K562 (cell line): Measurements from ENCODE around the gene ZNF154. TPM values are rescaled to one million over a fixed set of nuclear protein-coding genes. Genes with fewer than 3 reads are reported as not detected.

ENCODE experiments used
- ATAC-seq: fragments of 200-7000 bp; cut with Tn5 transposase; 3 replicates; pipeline ENCODE4 v1.9.1; 2020; ENCODE audit warnings: moderate library complexity
- BruUV-seq: library from RNA; stranded (reverse); fragments of 400-500 nt; replicated peaks from 2 replicates; lab custom pipeline; 2021; lab: Mats Ljungman, UMichigan
- CTCF ChIA-PET: fragments of 300-600 bp; formaldehyde crosslinking; extraction: SDS; loops from one replicate; lab custom pipeline; 2021; ENCODE audit warnings: low intra/inter-chr PET ratio; lab: Yijun Ruan, JAX
- POLR2A ChIA-PET: fragments of 300-600, 350-650 bp; sonication (Branson Sonifier 250); formaldehyde crosslinking; extraction: SDS; loops from one replicate; lab custom pipeline; 2021; ENCODE audit warnings: antibody characterized with exemption, inconsistent platforms; lab: Yijun Ruan, JAX
- DNase-seq, 4 experiments: peaks; one replicate each; pipeline versions ENCODE4 v3.0.0 to v3.0.0-alpha.2; 2011 to 2018; ENCODE audit warnings: low spot score in 3 of 4, mixed read lengths in 3 of 4; ENCODE audit errors: extremely low read depth in 1 of 4
- FAIRE-seq: peaks from 2 replicates; lab custom pipeline; 2011; peaks lifted over from hg19 to GRCh38; lab: Jason Lieb, UNC
- H2AFZ ChIP-seq: 2 replicates; pipeline ENCODE4 v1.6.0; 2011; ENCODE audit warnings: low read depth, low read length, control low read depth, inconsistent platforms
- H3K27ac ChIP-seq: fragments of 200-600 bp; 3 replicates; pipeline ENCODE4 v1.8.0; 2011; ENCODE audit warnings: low read depth, mild to moderate bottlenecking, control low read depth, inconsistent platforms, low read length, moderate library complexity, mixed read lengths; ENCODE audit errors: extremely low read depth
- H3K27me3 ChIP-seq, 2 experiments: fragments of 300-600 bp in 1 of 2; 2 replicates in 1 of 2; 3 replicates in 1 of 2; pipeline versions ENCODE4 v1.6.0 to v1.8.0; 2011; ENCODE audit warnings: inconsistent platforms in 2 of 2, low read length in 2 of 2, mild to moderate bottlenecking in 1 of 2, mixed read lengths in 1 of 2, moderate library complexity in 1 of 2; ENCODE audit not compliant: control insufficient read depth in 2 of 2, insufficient read depth in 2 of 2
- H3K36me3 ChIP-seq: fragments of 300-600 bp; 3 replicates; pipeline ENCODE4 v1.8.0; 2011; ENCODE audit warnings: mild to moderate bottlenecking, low read length, inconsistent platforms; ENCODE audit not compliant: control insufficient read depth, insufficient read depth
- H3K4me1 ChIP-seq, 2 experiments: fragments of 200-600 bp in 1 of 2; replicated peaks in 1 of 2; 2 replicates in 1 of 2; 3 replicates in 1 of 2; pipeline versions ENCODE4 v1.5.1 to v1.8.0; 2011; ENCODE audit warnings: inconsistent platforms in 2 of 2, low read length in 2 of 2, mild to moderate bottlenecking in 1 of 2, mixed read lengths in 1 of 2, moderate library complexity in 1 of 2; ENCODE audit not compliant: control insufficient read depth in 2 of 2, insufficient read depth in 2 of 2
- H3K4me2 ChIP-seq: 2 replicates; pipeline ENCODE4 v1.6.1; 2011; ENCODE audit warnings: low read length, control low read depth, inconsistent platforms, mixed read lengths; ENCODE audit not compliant: insufficient read depth
- H3K4me3 ChIP-seq: fragments of 200-600 bp; sonication (generic), shearing (Covaris generic); 2 replicates; pipeline ENCODE4 v1.5.1; 2016; ENCODE audit warnings: control low read depth, inconsistent platforms
- H3K79me2 ChIP-seq: fragments of 200-600 bp; 3 replicates; pipeline ENCODE4 v1.8.0; 2011; ENCODE audit warnings: low read length, inconsistent platforms; ENCODE audit not compliant: control insufficient read depth, insufficient read depth
- H3K9ac ChIP-seq, 2 experiments: 2 replicates each; pipeline versions ENCODE4 v1.6.0 to v1.6.1; 2011; ENCODE audit warnings: low read depth in 2 of 2, low read length in 2 of 2, control low read depth in 1 of 2, inconsistent platforms in 1 of 2, mild to moderate bottlenecking in 1 of 2, mixed read lengths in 1 of 2; ENCODE audit not compliant: insufficient read depth in 1 of 2
- H3K9me1 ChIP-seq: one replicate; pipeline ENCODE4 v1.6.0; 2011; ENCODE audit warnings: inconsistent platforms, mild to moderate bottlenecking, low read length, moderate library complexity; ENCODE audit not compliant: control insufficient read depth, insufficient read depth
- H3K9me3 ChIP-seq: replicated peaks from 2 replicates; pipeline ENCODE4 v1.5.1; 2011; ENCODE audit warnings: low read depth, low read length, inconsistent platforms; ENCODE audit not compliant: control insufficient read depth, insufficient read depth
- H4K20me1 ChIP-seq: replicated peaks from 2 replicates; pipeline ENCODE4 v1.6.1; 2011; ENCODE audit warnings: low read length, inconsistent platforms, mixed read lengths; ENCODE audit not compliant: control insufficient read depth, insufficient read depth
- GATAD2A ChIP-seq: fragments of 450-650 bp; IDR thresholded peaks from 2 replicates; pipeline ENCODE4 v1.6.1; 2017
- MXI1 ChIP-seq: IDR thresholded peaks from 2 replicates; pipeline ENCODE4 v1.6.1; 2011; ENCODE audit warnings: low read depth, mild to moderate bottlenecking, improper control_type of control experiment, low read length
- NFIX ChIP-seq: fragments of 250-450 bp; sonication (Bioruptor Pico); IDR thresholded peaks from 2 replicates; pipeline ENCODE4 v1.4.0; 2020; ENCODE audit warnings: low read depth, mild to moderate bottlenecking, moderate library complexity
- ZBTB12 ChIP-seq: fragments of 250-450 bp; sonication (Bioruptor Pico); IDR thresholded peaks from 2 replicates; pipeline ENCODE4 v1.4.0; 2020
- ZNF41 ChIP-seq: fragments of 250-450 bp; sonication (Bioruptor Pico); conservative IDR thresholded peaks from 2 replicates; pipeline ENCODE4 v1.4.0; 2020; ENCODE audit warnings: mild to moderate bottlenecking
- WGBS: fragments of 100-300 bp; shearing (Covaris generic); methylation state at CpG from one replicate; pipeline ENCODE4 v1.1.6; 2016; ENCODE audit warnings: low coverage, mixed read lengths; ENCODE audit not compliant: insufficient coverage; ENCODE audit errors: missing lambda C conversion rate; 5-methylcytosine and 5-hydroxymethylcytosine counted together
- in situ Hi-C: fragments of 300-500 bp; cut with MboI; formaldehyde crosslinking; loops from 4 replicates; pipeline ENCODE4 v1.15.0; 2018; ENCODE audit warnings: inconsistent platforms, mixed read lengths
- intact Hi-C: fragments of 100-400 bp; cut with micrococcal nuclease; formaldehyde crosslinking; loops from 2 replicates; pipeline ENCODE4 v1.14.2; 2022
- polyA plus RNA-seq, 8 experiments: library from polyadenylated mRNA; depleted of rRNA in 4 of 8; stranded (reverse) in 5 of 8; unstranded in 3 of 8; fragments of >200 nt; fragmentation: Nextera tagmentation in 2 of 8; fragmentation: Illumina TruSeq in 1 of 8; extraction: Ambion mirVana in 2 of 8; extraction: Trizol in 1 of 8; gene quantifications; 2 replicates each; pipeline versions ENCODE4 v1.2.1 to v1.2.3, GENCODE V29; 2011 to 2014; ENCODE audit warnings: inconsistent platforms in 1 of 8, missing spikeins in 1 of 8
- total RNA-seq, 7 experiments: library from RNA; depleted of rRNA in 6 of 7; stranded (reverse); fragments of >200 nt in 6 of 7; fragmentation: Illumina TruSeq in 2 of 7; extraction: Trizol in 2 of 7; gene quantifications; 2 replicates each; pipeline versions ENCODE4 v1.2.1 to v1.2.3, GENCODE V29; 2011 to 2021; ENCODE audit warnings: low replicate concordance in 1 of 7
- TF ChIP-seq, protein P1 (sequence below): fragments of 450-650 bp; IDR thresholded peaks from 2 replicates; pipeline ENCODE4 v1.7.0; 2016; ENCODE audit warnings: borderline replicate concordance
- TF ChIP-seq, protein P2 (sequence below): fragments of 450-650 bp; IDR thresholded peaks from 2 replicates; pipeline ENCODE4 v1.6.1; 2016; ENCODE audit warnings: low read depth

ZNF154 gene
- total and polyA plus RNA-seq, 9 of the 15 experiments (the other 6 are each of a cell fraction or from before 2014, with no cell fraction given) = 0.06 to 0.11 (median 0.07) TPM; not detected in 6

- Histone ChIP-seq H3K36me3 (peaks cover 15% of the 10 kb centered on the region), H3K27me3 (no peaks in the 10 kb centered on the region), H3K9ac (no peak overlapping the region), H3K4me1 (no peaks in the 10 kb centered on the region), H4K20me1 (no peaks in the 10 kb centered on the region), H3K9me1 (no peaks in the 10 kb centered on the region), H2AFZ (no peak overlapping the region), H3K4me2 (no peak overlapping the region), H3K4me3 (no peak overlapping the region), H3K9me3 (peaks cover 9% of the 10 kb centered on the region), H3K27ac (no peak overlapping the region), H3K79me2 (no peaks in the 10 kb centered on the region)
- ATAC-seq = no peak
- intact Hi-C loops = no loop called here
- WGBS = 56% methylated on average over 4 of the region's 4 CpGs
- FAIRE-seq = no peak
- no peak for DNase-seq
- in situ Hi-C loops = no loop called here
- ChIA-PET POLR2A (no interaction called here), CTCF (no interaction called here)
- BruUV-seq = no TSS peak
- TF ChIP-seq ZNF41 (CRISPR knock-in tag) (no peak), MXI1 (no peak), ZBTB12 (CRISPR knock-in tag) (no peak), NFIX (CRISPR knock-in tag) (no peak), GATAD2A (no peak)
- TF ChIP-seq, protein P1, sequence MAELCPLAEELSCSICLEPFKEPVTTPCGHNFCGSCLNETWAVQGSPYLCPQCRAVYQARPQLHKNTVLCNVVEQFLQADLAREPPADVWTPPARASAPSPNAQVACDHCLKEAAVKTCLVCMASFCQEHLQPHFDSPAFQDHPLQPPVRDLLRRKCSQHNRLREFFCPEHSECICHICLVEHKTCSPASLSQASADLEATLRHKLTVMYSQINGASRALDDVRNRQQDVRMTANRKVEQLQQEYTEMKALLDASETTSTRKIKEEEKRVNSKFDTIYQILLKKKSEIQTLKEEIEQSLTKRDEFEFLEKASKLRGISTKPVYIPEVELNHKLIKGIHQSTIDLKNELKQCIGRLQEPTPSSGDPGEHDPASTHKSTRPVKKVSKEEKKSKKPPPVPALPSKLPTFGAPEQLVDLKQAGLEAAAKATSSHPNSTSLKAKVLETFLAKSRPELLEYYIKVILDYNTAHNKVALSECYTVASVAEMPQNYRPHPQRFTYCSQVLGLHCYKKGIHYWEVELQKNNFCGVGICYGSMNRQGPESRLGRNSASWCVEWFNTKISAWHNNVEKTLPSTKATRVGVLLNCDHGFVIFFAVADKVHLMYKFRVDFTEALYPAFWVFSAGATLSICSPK = no peak
- TF ChIP-seq, protein P2, sequence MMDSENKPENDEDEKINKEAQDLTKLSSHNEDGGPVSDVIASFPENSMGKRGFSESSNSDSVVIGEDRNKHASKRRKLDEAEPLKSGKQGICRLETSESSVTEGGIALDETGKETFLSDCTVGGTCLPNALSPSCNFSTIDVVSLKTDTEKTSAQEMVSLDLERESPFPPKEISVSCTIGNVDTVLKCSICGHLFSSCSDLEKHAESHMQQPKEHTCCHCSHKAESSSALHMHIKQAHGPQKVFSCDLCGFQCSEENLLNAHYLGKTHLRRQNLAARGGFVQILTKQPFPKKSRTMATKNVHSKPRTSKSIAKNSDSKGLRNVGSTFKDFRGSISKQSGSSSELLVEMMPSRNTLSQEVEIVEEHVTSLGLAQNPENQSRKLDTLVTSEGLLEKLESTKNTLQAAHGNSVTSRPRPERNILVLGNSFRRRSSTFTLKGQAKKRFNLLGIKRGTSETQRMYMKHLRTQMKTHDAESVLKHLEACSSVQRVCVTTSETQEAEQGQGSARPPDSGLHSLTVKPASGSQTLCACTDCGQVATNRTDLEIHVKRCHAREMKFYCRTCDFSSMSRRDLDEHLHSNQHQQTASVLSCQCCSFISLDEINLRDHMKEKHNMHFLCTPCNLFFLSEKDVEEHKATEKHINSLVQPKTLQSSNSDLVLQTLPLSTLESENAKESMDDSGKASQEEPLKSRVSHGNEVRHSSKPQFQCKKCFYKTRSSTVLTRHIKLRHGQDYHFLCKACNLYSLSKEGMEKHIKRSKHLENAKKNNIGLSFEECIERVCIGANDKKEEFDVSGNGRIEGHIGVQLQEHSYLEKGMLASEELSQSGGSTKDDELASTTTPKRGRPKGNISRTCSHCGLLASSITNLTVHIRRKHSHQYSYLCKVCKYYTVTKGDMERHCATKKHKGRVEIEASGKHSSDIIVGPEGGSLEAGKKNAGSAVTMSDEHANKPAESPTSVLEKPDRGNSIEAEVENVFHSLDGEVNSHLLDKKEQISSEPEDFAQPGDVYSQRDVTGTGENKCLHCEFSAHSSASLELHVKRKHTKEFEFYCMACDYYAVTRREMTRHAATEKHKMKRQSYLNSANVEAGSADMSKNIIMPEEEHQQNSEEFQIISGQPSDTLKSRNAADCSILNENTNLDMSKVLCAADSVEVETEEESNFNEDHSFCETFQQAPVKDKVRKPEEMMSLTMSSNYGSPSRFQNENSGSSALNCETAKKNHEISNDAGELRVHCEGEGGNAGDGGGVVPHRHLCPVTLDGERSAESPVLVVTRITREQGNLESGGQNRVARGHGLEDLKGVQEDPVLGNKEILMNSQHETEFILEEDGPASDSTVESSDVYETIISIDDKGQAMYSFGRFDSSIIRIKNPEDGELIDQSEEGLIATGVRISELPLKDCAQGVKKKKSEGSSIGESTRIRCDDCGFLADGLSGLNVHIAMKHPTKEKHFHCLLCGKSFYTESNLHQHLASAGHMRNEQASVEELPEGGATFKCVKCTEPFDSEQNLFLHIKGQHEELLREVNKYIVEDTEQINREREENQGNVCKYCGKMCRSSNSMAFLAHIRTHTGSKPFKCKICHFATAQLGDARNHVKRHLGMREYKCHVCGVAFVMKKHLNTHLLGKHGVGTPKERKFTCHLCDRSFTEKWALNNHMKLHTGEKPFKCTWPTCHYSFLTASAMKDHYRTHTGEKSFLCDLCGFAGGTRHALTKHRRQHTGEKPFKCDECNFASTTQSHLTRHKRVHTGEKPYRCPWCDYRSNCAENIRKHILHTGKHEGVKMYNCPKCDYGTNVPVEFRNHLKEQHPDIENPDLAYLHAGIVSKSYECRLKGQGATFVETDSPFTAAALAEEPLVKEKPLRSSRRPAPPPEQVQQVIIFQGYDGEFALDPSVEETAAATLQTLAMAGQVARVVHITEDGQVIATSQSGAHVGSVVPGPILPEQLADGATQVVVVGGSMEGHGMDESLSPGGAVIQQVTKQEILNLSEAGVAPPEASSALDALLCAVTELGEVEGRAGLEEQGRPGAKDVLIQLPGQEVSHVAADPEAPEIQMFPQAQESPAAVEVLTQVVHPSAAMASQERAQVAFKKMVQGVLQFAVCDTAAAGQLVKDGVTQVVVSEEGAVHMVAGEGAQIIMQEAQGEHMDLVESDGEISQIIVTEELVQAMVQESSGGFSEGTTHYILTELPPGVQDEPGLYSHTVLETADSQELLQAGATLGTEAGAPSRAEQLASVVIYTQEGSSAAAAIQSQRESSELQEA = no peak
These were observed 11.0 kb upstream of the ZNF154 start for GRCh38 chr19:57719901-57720519.
